HL-60 (cell line): ENCODE data around the gene NKX2-2.

Source experiments
- DNase-seq, 2 experiments: peaks; one replicate each; pipeline ENCODE4 v3.0.0-alpha.2; 2010 to 2020; ENCODE audit warnings: low read depth in 1 of 2, low spot score in 1 of 2
- H3K27ac ChIP-seq: fragments of 250-450 bp; sonication (Bioruptor Pico); replicated peaks from 2 replicates; pipeline ENCODE4 v1.5.1; 2020; ENCODE audit warnings: mild to moderate bottlenecking, moderate library complexity
- H3K27me3 ChIP-seq: fragments of 250-450 bp; sonication (Bioruptor Pico); 2 replicates; pipeline ENCODE4 v1.5.1; 2021; ENCODE audit warnings: mild to moderate bottlenecking, moderate library complexity; ENCODE audit not compliant: insufficient read depth, poor library complexity, severe bottlenecking
- H3K4me3 ChIP-seq: replicated peaks from 2 replicates; pipeline ENCODE4 v1.5.1; 2011; ENCODE audit warnings: mild to moderate bottlenecking, control low read depth, low read length; ENCODE audit not compliant: insufficient read depth
- CTCF ChIP-seq: IDR thresholded peaks from one replicate; pipeline ENCODE4 v1.5.1; 2011; ENCODE audit warnings: low read length, control low read depth, inconsistent platforms; ENCODE audit not compliant: insufficient read depth
- GABPA ChIP-seq: IDR thresholded peaks from 2 replicates; pipeline ENCODE4 v1.6.1; 2012; ENCODE audit warnings: low read depth
- POLR2AphosphoS5 ChIP-seq: IDR thresholded peaks from 2 replicates; pipeline ENCODE4 v1.6.1; 2012; ENCODE audit warnings: low read depth
- REST ChIP-seq: IDR thresholded peaks from 2 replicates; pipeline ENCODE4 v1.6.1; 2012; ENCODE audit warnings: low read depth; ENCODE audit not compliant: insufficient replicate concordance
- SPI1 ChIP-seq: IDR thresholded peaks from 2 replicates; pipeline ENCODE4 v1.6.1; 2012; ENCODE audit warnings: low read depth, mild to moderate bottlenecking, borderline replicate concordance

Gene NKX2-2

GRCh38 chr20:21557241-21558020, 43.6 kb upstream of the NKX2-2 start:
- Histone ChIP-seq H3K4me3 (no peak overlapping the region), H3K27me3 (peaks cover 12% of the 10 kb centered on the region), H3K27ac (no peak overlapping the region)
- DNase-seq: no peak
- TF ChIP-seq SPI1 (no peak), CTCF (no peak), POLR2AphosphoS5 (no peak), GABPA (no peak)

GRCh38 chr20:21556398-21556797, 42.5 kb upstream of the NKX2-2 start:
- Histone ChIP-seq H3K27me3 (peaks cover 15% of the 10 kb centered on the region), H3K27ac (no peak overlapping the region), H3K4me3 (no peak overlapping the region)
- no peak for TF ChIP-seq CTCF
- no peak for DNase-seq

GRCh38 chr20:21555470-21556120, 41.7 kb upstream of the NKX2-2 start:
- Histone ChIP-seq H3K27ac (no peak overlapping the region), H3K4me3 (no peak overlapping the region), H3K27me3 (peaks cover 15% of the 10 kb centered on the region)
- no peak for DNase-seq
- TF ChIP-seq POLR2AphosphoS5: no peak
- TF ChIP-seq REST: no peak
- TF ChIP-seq SPI1: no peak
- no peak for TF ChIP-seq CTCF
- TF ChIP-seq GABPA: no peak

GRCh38 chr20:21554985-21555384, 41.1 kb upstream of the NKX2-2 start:
- peaks cover 15% of the 10 kb centered on the region for H3K27me3 ChIP-seq
- DNase-seq: no peak
- no peak overlapping the region for H3K4me3 ChIP-seq
- H3K27ac ChIP-seq: no peak overlapping the region
- no peak for TF ChIP-seq POLR2AphosphoS5
- no peak for TF ChIP-seq SPI1
- TF ChIP-seq CTCF: no peak
- no peak for TF ChIP-seq REST
- TF ChIP-seq GABPA: no peak
